WTC11 (cell line): ENCODE results near the gene ABL1.

ENCODE experiments used
- ATF3 ChIP-seq: sonication (generic); formaldehyde crosslinking; conservative IDR thresholded peaks from 2 replicates; pipeline ENCODE4 v1.8.1; 2022; ENCODE audit warnings: mild to moderate bottlenecking, missing genetic modification reagents
- ATF6 ChIP-seq: sonication (generic); formaldehyde crosslinking; IDR thresholded peaks from 2 replicates; pipeline ENCODE4 v1.8.1; 2023; ENCODE audit warnings: mild to moderate bottlenecking, missing genetic modification reagents
- CTCF ChIP-seq: fragments of 200-600 bp; IDR thresholded peaks from 2 replicates; pipeline ENCODE4 v1.8.0; 2022; ENCODE audit warnings: antibody characterized with exemption
- FOXJ3 ChIP-seq: sonication (generic); formaldehyde crosslinking; IDR thresholded peaks from 2 replicates; pipeline ENCODE4 v1.9.0; 2021; ENCODE audit warnings: missing genetic modification reagents, mild to moderate bottlenecking, borderline replicate concordance
- NFATC4 ChIP-seq: fragments of 250-450 bp; sonication (Bioruptor Pico); IDR thresholded peaks from 2 replicates; pipeline ENCODE4 v1.9.0; 2021; ENCODE audit warnings: mild to moderate bottlenecking
- USF2 ChIP-seq: sonication (generic); formaldehyde crosslinking; IDR thresholded peaks from 2 replicates; pipeline ENCODE4 v1.8.1; 2023; ENCODE audit warnings: mild to moderate bottlenecking, missing genetic modification reagents, moderate library complexity

GRCh38 chr9:130895038-130895437 lies 60.0 kb downstream of the ABL1 start:
- TF ChIP-seq CTCF (no peak), NFATC4 (CRISPR knock-in tag) (no peak), ATF3 (CRISPR knock-in tag) (no peak), FOXJ3 (CRISPR knock-in tag) (no peak), USF2 (no peak), ATF6 (no peak)
